HCT116 (cell line): ENCODE measurements around the gene ASAP2. TPM values are rescaled to one million over a fixed set of nuclear protein-coding genes. Genes with fewer than 3 reads are reported as not detected.

ENCODE experiments used
- ATAC-seq: fragments of 200-7000 bp; cut with Tn5 transposase; 2 replicates; pipeline ENCODE4 v1.9.1; 2020; ENCODE audit warnings: mild to moderate bottlenecking, moderate library complexity
- BruUV-seq: library from RNA; stranded (reverse); fragments of 400-500 nt; replicated peaks from 2 replicates; lab custom pipeline; 2021; lab: Mats Ljungman, UMichigan
- CTCF ChIA-PET: fragments of 300-600 bp; sonication (Branson Sonifier 250); formaldehyde crosslinking; loops from one replicate; lab custom pipeline; 2021; ENCODE audit warnings: antibody characterized with exemption; lab: Charles Lee
- POLR2A ChIA-PET: fragments of 300-600, 350-600 bp; sonication (Branson Sonifier 250); formaldehyde crosslinking; loops from one replicate; lab custom pipeline; 2021; ENCODE audit warnings: antibody characterized with exemption; lab: Charles Lee
- RAD21 ChIA-PET, 2 experiments: fragments of 300-600 bp; sonication (Branson Sonifier 250); formaldehyde crosslinking; loops; one replicate each; lab custom pipeline; 2023; ENCODE audit warnings: low total read pairs in 2 of 2; ENCODE audit not compliant: uncharacterized antibody in 2 of 2, unreplicated experiment in 2 of 2, low non-redundant PET in 1 of 2; lab: Charles Lee
- DNase-seq: peaks from one replicate; pipeline ENCODE4 v3.0.0-alpha.2; 2010; ENCODE audit warnings: low read depth, low spot score
- H2AFZ ChIP-seq: fragments of 200-600 bp; shearing (Covaris generic), sonication (generic); 2 replicates; pipeline ENCODE4 v1.6.1; 2017; ENCODE audit warnings: low read depth, mixed run types, mixed read lengths, antibody characterized with exemption, low read length; ENCODE audit not compliant: poor library complexity, severe bottlenecking
- H3K27ac ChIP-seq: 2 replicates; pipeline ENCODE4 v1.5.1; 2012; ENCODE audit warnings: low read depth, low read length
- H3K27me3 ChIP-seq: fragments of 200-600 bp; sonication (generic); 2 replicates; pipeline ENCODE4 v1.6.1; 2016; ENCODE audit warnings: mixed run types, low read length, mixed read lengths; ENCODE audit not compliant: insufficient read depth
- H3K36me3 ChIP-seq, 2 experiments: fragments of 200-500 bp in 1 of 2; fragments of 200-600 bp in 1 of 2; sonication (Bioruptor generic) in 1 of 2; sonication (generic) in 1 of 2; 2 replicates each; pipeline versions ENCODE4 v1.5.1 to v1.6.1; 2014 to 2016; ENCODE audit warnings: low read length in 2 of 2, inconsistent platforms in 1 of 2, mixed read lengths in 1 of 2, mixed run types in 1 of 2; ENCODE audit not compliant: insufficient read depth in 2 of 2, control insufficient read depth in 1 of 2
- H3K4me1 ChIP-seq, 2 experiments: fragments of 200-600 bp in 1 of 2; sonication (generic) in 1 of 2; 2 replicates each; pipeline versions ENCODE4 v1.5.1 to v1.6.1; 2012 to 2017; ENCODE audit warnings: low read length in 2 of 2, inconsistent platforms in 1 of 2, mild to moderate bottlenecking in 1 of 2, mixed read lengths in 1 of 2, mixed run types in 1 of 2, moderate library complexity in 1 of 2; ENCODE audit not compliant: insufficient read depth in 2 of 2, control insufficient read depth in 1 of 2
- H3K4me2 ChIP-seq: fragments of 200-600 bp; sonication (generic); 2 replicates; pipeline ENCODE4 v1.6.1; 2017; ENCODE audit warnings: mixed run types, low read length, mixed read lengths
- H3K4me3 ChIP-seq, 2 experiments: fragments of 200-600 bp in 1 of 2; sonication (generic) in 1 of 2; replicated peaks in 1 of 2; 2 replicates each; pipeline ENCODE4 v1.5.1; 2011 to 2016; ENCODE audit warnings: low read length in 2 of 2, control low read depth in 1 of 2, low read depth in 1 of 2, mild to moderate bottlenecking in 1 of 2, mixed read lengths in 1 of 2, mixed run types in 1 of 2
- H3K79me2 ChIP-seq: fragments of 200-600 bp; sonication (generic); 2 replicates; pipeline ENCODE4 v1.6.1; 2017; ENCODE audit warnings: mild to moderate bottlenecking, mixed run types, low read length, moderate library complexity, mixed read lengths; ENCODE audit not compliant: insufficient read depth
- H3K9ac ChIP-seq: fragments of 200-600 bp; sonication (generic); 2 replicates; pipeline ENCODE4 v1.6.1; 2016; ENCODE audit warnings: low read length, mixed read lengths
- H3K9me2 ChIP-seq: fragments of 200-600 bp; sonication (generic), shearing (Covaris generic); 2 replicates; pipeline ENCODE4 v1.6.1; 2017; ENCODE audit warnings: mixed run types, mild to moderate bottlenecking, moderate library complexity; ENCODE audit not compliant: insufficient read depth
- H3K9me3 ChIP-seq, 2 experiments: fragments of 200-500 bp in 1 of 2; fragments of 200-600 bp in 1 of 2; sonication (Bioruptor generic) in 1 of 2; sonication (generic) in 1 of 2; 2 replicates each; pipeline ENCODE4 v1.6.1; 2014 to 2017; ENCODE audit warnings: low read length in 2 of 2, mixed read lengths in 2 of 2, inconsistent platforms in 1 of 2, low read depth in 1 of 2, mild to moderate bottlenecking in 1 of 2, mixed run types in 1 of 2, moderate library complexity in 1 of 2; ENCODE audit not compliant: control insufficient read depth in 1 of 2, insufficient read depth in 1 of 2
- H4K20me1 ChIP-seq: fragments of 200-600 bp; sonication (generic), shearing (Covaris generic); 2 replicates; pipeline ENCODE4 v1.6.1; 2017; ENCODE audit warnings: mixed run types, mild to moderate bottlenecking, moderate library complexity; ENCODE audit not compliant: insufficient read depth
- ATF3 ChIP-seq: IDR thresholded peaks from 2 replicates; pipeline ENCODE4 v1.6.1; 2012
- CBX3 ChIP-seq: IDR thresholded peaks from 2 replicates; pipeline ENCODE4 v1.6.1; 2012; ENCODE audit warnings: low read depth
- CEBPB ChIP-seq: IDR thresholded peaks from 2 replicates; pipeline ENCODE4 v1.6.1; 2012; ENCODE audit warnings: low read depth
- EGR1 ChIP-seq: IDR thresholded peaks from 2 replicates; pipeline ENCODE4 v1.6.1; 2012; ENCODE audit warnings: low read depth
- ELF1 ChIP-seq: IDR thresholded peaks from 2 replicates; pipeline ENCODE4 v1.6.1; 2012; ENCODE audit warnings: low read depth, borderline replicate concordance
- EZH2 ChIP-seq: fragments of 200-600 bp; sonication (generic); IDR thresholded peaks from 2 replicates; pipeline ENCODE4 v1.6.1; 2017; ENCODE audit warnings: antibody characterized with exemption, mixed run types
- EZH2phosphoT487 ChIP-seq: fragments of 200-600 bp; IDR thresholded peaks from 2 replicates; pipeline ENCODE4 v1.6.1; 2018; ENCODE audit warnings: antibody characterized with exemption, borderline replicate concordance
- JUND ChIP-seq: IDR thresholded peaks from 2 replicates; pipeline ENCODE4 v1.6.1; 2012
- MAX ChIP-seq: IDR thresholded peaks from 2 replicates; pipeline ENCODE4 v1.6.1; 2012
- POLR2A ChIP-seq: IDR thresholded peaks from 2 replicates; pipeline ENCODE4 v1.7.0; 2011; ENCODE audit warnings: borderline replicate concordance; ENCODE audit not compliant: insufficient read depth, insufficient read length; ENCODE audit errors: extremely low read depth
- RAD21 ChIP-seq: IDR thresholded peaks from 2 replicates; pipeline ENCODE4 v1.6.1; 2012; ENCODE audit warnings: low read depth, mild to moderate bottlenecking
- REST ChIP-seq: IDR thresholded peaks from 2 replicates; pipeline ENCODE4 v1.6.1; 2012; ENCODE audit warnings: low read depth
- SIN3A ChIP-seq: IDR thresholded peaks from 2 replicates; pipeline ENCODE4 v1.6.1; 2012; ENCODE audit warnings: low read depth
- SP1 ChIP-seq: IDR thresholded peaks from 2 replicates; pipeline ENCODE4 v1.6.1; 2012; ENCODE audit warnings: low read depth
- TCF7L2 ChIP-seq: IDR thresholded peaks from 2 replicates; pipeline ENCODE4 v1.7.0; 2011; ENCODE audit warnings: borderline replicate concordance, inconsistent platforms; ENCODE audit not compliant: insufficient read depth, insufficient read length; ENCODE audit errors: extremely low read depth
- ZBTB33 ChIP-seq: IDR thresholded peaks from 2 replicates; pipeline ENCODE4 v1.6.1; 2011; ENCODE audit warnings: mild to moderate bottlenecking, low read length, moderate library complexity; ENCODE audit not compliant: insufficient replicate concordance; ENCODE audit errors: extremely low read depth
- ZFX ChIP-seq: fragments of 450-650 bp; IDR thresholded peaks from 2 replicates; pipeline ENCODE4 v1.6.1; 2017
- ZNF274 ChIP-seq: fragments of 200-500 bp; sonication (Bioruptor generic); IDR thresholded peaks from 2 replicates; pipeline ENCODE4 v1.6.1; 2014; ENCODE audit warnings: mild to moderate bottlenecking, low read depth, low read length, inconsistent platforms
- intact Hi-C: fragments of 100-400 bp; cut with micrococcal nuclease; formaldehyde crosslinking; loops from 2 replicates; pipeline ENCODE4 v1.10.0; 2022
- total RNA-seq: library from RNA; stranded (reverse); gene quantifications from one replicate; pipeline ENCODE4 v1.2.1, GENCODE V29; 2021; ENCODE audit not compliant: unreplicated experiment

The ASAP2 gene
- total RNA-seq, 1 experiment from 2014 or later: 16.5 TPM

DNA sequence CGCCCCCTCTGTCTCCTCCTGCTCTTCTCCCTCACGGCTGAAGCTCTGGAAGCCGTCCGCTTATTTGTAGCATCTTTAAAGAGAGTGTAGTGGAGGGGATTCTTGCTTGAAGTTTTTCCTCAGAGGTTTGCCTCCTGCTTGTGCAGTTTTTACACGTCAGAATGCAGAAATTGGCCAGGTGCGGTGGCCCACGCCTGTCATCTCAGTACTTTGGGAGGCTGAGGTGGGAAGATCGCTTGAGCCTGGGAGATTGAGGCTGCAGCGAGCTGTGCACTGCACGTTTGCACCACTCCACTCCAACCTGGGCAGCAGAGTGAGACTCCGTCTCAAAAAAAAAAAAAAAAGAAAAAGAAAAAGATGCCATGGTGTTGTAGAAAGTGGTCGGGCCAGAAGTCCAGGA is 147.7 kb downstream of the ASAP2 start (continued):
- TF ChIP-seq REST: no peak

GRCh38 chr2:9355270-9355669 is 148.7 kb downstream of the ASAP2 start:
- H3K36me3 ChIP-seq: peaks cover 2 to 7% of the 10 kb centered on the region in 2 experiments; a peak in 1 of 4 replicates
- DNase-seq (no peak), ATAC-seq (no peak)
- no peak overlapping the region for H3K27ac ChIP-seq
- H3K9me2 ChIP-seq: no peaks in the 10 kb centered on the region
- peaks cover 0 to 10% of the 10 kb centered on the region in 2 experiments; a peak in 2 of 4 replicates for H3K4me1 ChIP-seq
- ChIA-PET POLR2A (no interaction called here), RAD21 (no interaction called here), CTCF (no interaction called here)
- no peaks in the 10 kb centered on the region for H4K20me1 ChIP-seq
- no peak overlapping the region for H3K4me3 ChIP-seq
- no peak overlapping the region for H3K9ac ChIP-seq
- intact Hi-C loops: no loop called here
- no peaks in the 10 kb centered on the region for H3K79me2 ChIP-seq
- no peaks in the 10 kb centered on the region for H3K27me3 ChIP-seq
- no TSS peak for BruUV-seq
- H2AFZ ChIP-seq: no peak overlapping the region
- no peak overlapping the region for H3K4me2 ChIP-seq
- no peaks in the 10 kb centered on the region for H3K9me3 ChIP-seq
- no peak for TF ChIP-seq SIN3A
- TF ChIP-seq EZH2: no peak
- TF ChIP-seq POLR2A: no peak
- TF ChIP-seq ATF3: no peak
- no peak for TF ChIP-seq EGR1
- TF ChIP-seq EZH2phosphoT487: no peak
- no peak for TF ChIP-seq CEBPB
- no peak for TF ChIP-seq ELF1
- TF ChIP-seq TCF7L2: no peak
- no peak for TF ChIP-seq REST
- TF ChIP-seq CBX3: no peak
- no peak for TF ChIP-seq SP1
- no peak for TF ChIP-seq ZNF274
- no peak for TF ChIP-seq RAD21
- TF ChIP-seq JUND: no peak
- no peak for TF ChIP-seq ZFX
- TF ChIP-seq ZBTB33: no peak
- TF ChIP-seq MAX: no peak
